CD14-positive monocyte (primary cell): ENCODE results near the gene HERC4. TPM values are rescaled to one million over a fixed set of nuclear protein-coding genes. Genes with fewer than 3 reads are reported as not detected.

Experiments
- DNase-seq, 3 donors: peaks; one replicate each; pipeline ENCODE4 v3.0.0-alpha.2; 2011 to 2022
- H2AFZ ChIP-seq: 2 replicates; pipeline ENCODE4 v1.6.0; 2012; ENCODE audit warnings: mild to moderate bottlenecking, low read depth, low read length, inconsistent platforms; ENCODE audit not compliant: insufficient read depth, poor library complexity, severe bottlenecking
- H3K27ac ChIP-seq, 2 donors: 1 replicate in 1 of 2; 2 replicates in 1 of 2; pipeline ENCODE4 v1.5.1; 2012 to 2013; ENCODE audit warnings: low read length in 2 of 2, control low read depth in 1 of 2, inconsistent platforms in 1 of 2, low read depth in 1 of 2, mild to moderate bottlenecking in 1 of 2
- H3K27me3 ChIP-seq, 2 donors: one replicate each; pipeline versions ENCODE4 v1.6.0 to v1.6.1; 2011 to 2013; ENCODE audit warnings: low read length in 2 of 2; ENCODE audit not compliant: control insufficient read depth in 2 of 2, insufficient read depth in 2 of 2
- H3K36me3 ChIP-seq, 2 donors: replicated peaks in 1 of 2; 1 replicate in 1 of 2; 2 replicates in 1 of 2; pipeline versions ENCODE4 v1.5.1 to v1.6.1; 2012 to 2013; ENCODE audit warnings: low read length in 2 of 2, control low read depth in 1 of 2, inconsistent platforms in 1 of 2, mild to moderate bottlenecking in 1 of 2; ENCODE audit not compliant: insufficient read depth in 2 of 2, control insufficient read depth in 1 of 2
- H3K4me1 ChIP-seq, 2 donors: 1 replicate in 1 of 2; 2 replicates in 1 of 2; pipeline versions ENCODE4 v1.5.1 to v1.6.1; 2012 to 2013; ENCODE audit warnings: low read length in 2 of 2, control low read depth in 1 of 2, inconsistent platforms in 1 of 2, mild to moderate bottlenecking in 1 of 2, moderate library complexity in 1 of 2; ENCODE audit not compliant: insufficient read depth in 2 of 2, control insufficient read depth in 1 of 2
- H3K4me2 ChIP-seq: replicated peaks from 2 replicates; pipeline ENCODE3; 2012; ENCODE audit warnings: low read length, moderate library complexity, mild to moderate bottlenecking; ENCODE audit not compliant: poor library complexity, severe bottlenecking; ENCODE audit errors: extremely low read depth
- H3K4me3 ChIP-seq, 3 experiments: fragments of 200-600 bp in 1 of 3; sonication (generic) in 1 of 3; replicated peaks in 1 of 3; 1 replicate in 2 of 3; 2 replicates in 1 of 3; pipeline ENCODE4 v1.5.1; 2011 to 2013; ENCODE audit warnings: low read length in 3 of 3, mild to moderate bottlenecking in 3 of 3, control low read depth in 2 of 3, low read depth in 2 of 3, inconsistent platforms in 1 of 3, moderate library complexity in 1 of 3
- H3K79me2 ChIP-seq: 2 replicates; pipeline ENCODE4 v1.6.0; 2012; ENCODE audit warnings: mild to moderate bottlenecking, control low read depth, inconsistent platforms, low read length, moderate library complexity; ENCODE audit not compliant: insufficient read depth
- H3K9ac ChIP-seq: 2 replicates; pipeline ENCODE4 v1.6.0; 2017; ENCODE audit warnings: low read length, mild to moderate bottlenecking; ENCODE audit not compliant: insufficient read depth, poor library complexity, severe bottlenecking
- H3K9me3 ChIP-seq, 2 donors: replicated peaks in 1 of 2; 1 replicate in 1 of 2; 2 replicates in 1 of 2; pipeline versions ENCODE4 v1.5.1 to v1.6.1; 2012 to 2013; ENCODE audit warnings: low read length in 2 of 2, control low read depth in 1 of 2; ENCODE audit not compliant: control insufficient read depth in 1 of 2, insufficient read depth in 1 of 2
- H4K20me1 ChIP-seq: 2 replicates; pipeline ENCODE4 v1.6.0; 2012; ENCODE audit warnings: mild to moderate bottlenecking, low read length, control low read depth, moderate library complexity; ENCODE audit not compliant: insufficient read depth
- H3K27ac Mint-ChIP-seq, 7 donors: one replicate each; pipeline ENCODE4 v1.8.0; 2020; ENCODE audit warnings: mild to moderate bottlenecking in 7 of 7, mixed read lengths in 7 of 7, moderate library complexity in 6 of 7, inconsistent platforms in 2 of 7
- H3K27me3 Mint-ChIP-seq, 3 donors: one replicate each; pipeline ENCODE4 v1.8.0; 2021 to 2022; ENCODE audit warnings: low read depth in 3 of 3, mild to moderate bottlenecking in 3 of 3, mixed read lengths in 3 of 3, moderate library complexity in 3 of 3, inconsistent platforms in 1 of 3
- H3K36me3 Mint-ChIP-seq, 2 donors: one replicate each; pipeline ENCODE4 v1.8.0; 2020; ENCODE audit warnings: mixed read lengths in 2 of 2, inconsistent platforms in 1 of 2, mild to moderate bottlenecking in 1 of 2
- H3K4me1 Mint-ChIP-seq: one replicate; pipeline ENCODE4 v1.8.0; 2020; ENCODE audit warnings: mild to moderate bottlenecking, mixed read lengths
- H3K4me3 Mint-ChIP-seq, 2 donors: one replicate each; pipeline ENCODE4 v1.8.0; 2020; ENCODE audit warnings: mild to moderate bottlenecking in 2 of 2, mixed read lengths in 2 of 2, moderate library complexity in 1 of 2
- H3K9me3 Mint-ChIP-seq, 7 donors: one replicate each; pipeline ENCODE4 v1.8.0; 2020 to 2022; ENCODE audit warnings: mixed read lengths in 7 of 7, mild to moderate bottlenecking in 6 of 7, moderate library complexity in 6 of 7, inconsistent platforms in 2 of 7
- WGBS: methylation state at CpG from one replicate; pipeline ENCODE4 v1.1.5; 2013; ENCODE audit warnings: missing lambda C conversion rate; ENCODE audit not compliant: insufficient coverage; 5-methylcytosine and 5-hydroxymethylcytosine counted together
- intact Hi-C, 2 donors: fragments of 100-400 bp; cut with micrococcal nuclease; formaldehyde crosslinking; loops; one replicate each; pipeline versions ENCODE4 v1.15.0 to v1.15.1; 2023
- polyA plus RNA-seq, 3 donors: library from polyadenylated mRNA; depleted of rRNA in 1 of 3; unstranded in 2 of 3; stranded (reverse) in 1 of 3; fragments of 300-500 nt in 2 of 3; fragments of >200 nt in 1 of 3; fragmentation: Illumina TruSeq in 2 of 3; gene quantifications; 1 replicate in 2 of 3; 2 replicates in 1 of 3; pipeline ENCODE4 v1.2.3, GENCODE V29; 2012 to 2021
- TF ChIP-seq, protein P1 (sequence below): fragments of 200-600 bp; IDR thresholded peaks from one replicate; pipeline ENCODE4 v1.8.0; 2022; ENCODE audit warnings: antibody characterized with exemption, mild to moderate bottlenecking

The HERC4 gene
- polyA plus RNA-seq, 3 donors: 10.7 to 17.5 (median 14.3) TPM

DNA sequence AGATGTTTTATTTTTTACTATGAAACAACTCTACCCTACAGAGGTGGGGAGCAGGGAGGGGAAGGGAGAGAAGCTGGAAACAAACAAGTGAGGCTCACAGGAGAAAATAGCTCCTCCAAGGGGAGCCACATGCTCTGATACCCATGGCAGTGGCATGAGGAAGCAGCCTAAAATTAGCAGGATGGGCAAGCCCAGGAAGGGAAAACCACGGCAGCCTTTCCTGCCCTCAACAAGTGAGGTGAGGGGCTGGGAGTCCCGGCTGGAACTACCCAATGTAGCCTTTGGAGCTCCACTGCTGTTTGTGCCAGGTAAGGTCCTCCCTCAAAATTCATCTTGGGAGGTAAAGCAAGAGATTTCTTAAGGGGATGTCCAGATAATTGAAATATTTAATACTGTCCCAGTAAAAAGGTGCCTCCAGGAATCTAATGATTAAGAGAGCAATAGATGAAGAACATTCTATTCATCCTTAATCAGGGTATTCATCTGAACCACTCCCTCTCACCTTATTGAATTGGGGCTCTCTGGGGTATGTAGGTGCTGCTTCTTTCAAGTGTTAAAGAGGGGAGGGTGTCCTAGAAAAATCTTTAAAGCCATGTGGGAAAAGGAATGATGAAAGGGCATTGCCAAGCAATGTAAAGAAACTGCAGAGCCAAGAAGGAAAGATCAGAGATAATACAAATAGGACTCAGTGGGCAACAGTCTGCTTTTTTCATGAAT, 12.8 kb upstream of the HERC4 start:
- TF ChIP-seq, protein P1, sequence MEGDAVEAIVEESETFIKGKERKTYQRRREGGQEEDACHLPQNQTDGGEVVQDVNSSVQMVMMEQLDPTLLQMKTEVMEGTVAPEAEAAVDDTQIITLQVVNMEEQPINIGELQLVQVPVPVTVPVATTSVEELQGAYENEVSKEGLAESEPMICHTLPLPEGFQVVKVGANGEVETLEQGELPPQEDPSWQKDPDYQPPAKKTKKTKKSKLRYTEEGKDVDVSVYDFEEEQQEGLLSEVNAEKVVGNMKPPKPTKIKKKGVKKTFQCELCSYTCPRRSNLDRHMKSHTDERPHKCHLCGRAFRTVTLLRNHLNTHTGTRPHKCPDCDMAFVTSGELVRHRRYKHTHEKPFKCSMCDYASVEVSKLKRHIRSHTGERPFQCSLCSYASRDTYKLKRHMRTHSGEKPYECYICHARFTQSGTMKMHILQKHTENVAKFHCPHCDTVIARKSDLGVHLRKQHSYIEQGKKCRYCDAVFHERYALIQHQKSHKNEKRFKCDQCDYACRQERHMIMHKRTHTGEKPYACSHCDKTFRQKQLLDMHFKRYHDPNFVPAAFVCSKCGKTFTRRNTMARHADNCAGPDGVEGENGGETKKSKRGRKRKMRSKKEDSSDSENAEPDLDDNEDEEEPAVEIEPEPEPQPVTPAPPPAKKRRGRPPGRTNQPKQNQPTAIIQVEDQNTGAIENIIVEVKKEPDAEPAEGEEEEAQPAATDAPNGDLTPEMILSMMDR: no peak
- Histone ChIP-seq H3K27me3 (no peaks in the 10 kb centered on the region), H3K36me3 (no peaks in the 10 kb centered on the region), H2AFZ (no peak overlapping the region), H4K20me1 (no peaks in the 10 kb centered on the region), H3K4me1 (no peaks in the 10 kb centered on the region), H3K9ac (no peak overlapping the region), H3K27ac (no peak overlapping the region), H3K4me3 (no peak overlapping the region), H3K9me3 (no peaks in the 10 kb centered on the region), H3K4me2 (no peak overlapping the region), H3K79me2 (no peaks in the 10 kb centered on the region)
- H3K36me3 Mint-ChIP-seq: no peaks in the 10 kb centered on the region
- H3K27ac Mint-ChIP-seq: no peak overlapping the region
- intact Hi-C loops: no loop called here
- peaks cover 8% of the 10 kb centered on the region for H3K4me1 Mint-ChIP-seq
- peaks cover 1 to 2% (median 2%) of the 10 kb centered on the region in 3 donors for H3K27me3 Mint-ChIP-seq
- DNase-seq: no peak
- H3K4me3 Mint-ChIP-seq: no peak overlapping the region
- 0% methylated on average over 1 of the region's 2 CpGs for WGBS
- peaks cover 0 to 3% (median 0%) of the 10 kb centered on the region in 7 donors for H3K9me3 Mint-ChIP-seq

GRCh38 chr10:68086910-68087684, 12.0 kb upstream of the HERC4 start:
- Histone ChIP-seq H3K79me2 (no peaks in the 10 kb centered on the region), H2AFZ (no peak overlapping the region), H4K20me1 (no peaks in the 10 kb centered on the region), H3K9me3 (no peaks in the 10 kb centered on the region), H3K27me3 (no peaks in the 10 kb centered on the region), H3K27ac (no peak overlapping the region), H3K4me1 (no peaks in the 10 kb centered on the region), H3K9ac (no peak overlapping the region), H3K4me3 (no peak overlapping the region), H3K36me3 (no peaks in the 10 kb centered on the region), H3K4me2 (no peak overlapping the region)
- no CpG with 5 or more reads among the region's 7 CpGs for WGBS
- TF ChIP-seq, protein P1: no peak
- no peak for DNase-seq
- intact Hi-C loops: no loop called here
- peaks cover 8% of the 10 kb centered on the region for H3K4me1 Mint-ChIP-seq
- no peak overlapping the region for H3K4me3 Mint-ChIP-seq
- H3K27ac Mint-ChIP-seq: no peak overlapping the region
- H3K9me3 Mint-ChIP-seq: peaks cover 0 to 3% (median 0%) of the 10 kb centered on the region in 7 donors
- H3K36me3 Mint-ChIP-seq: no peaks in the 10 kb centered on the region
- peaks cover 1 to 3% (median 2%) of the 10 kb centered on the region in 3 donors for H3K27me3 Mint-ChIP-seq
